HG02870 (cell line): Measurements from ENCODE around the gene SHMT1.
"Not testable (repeated sequence)": the region's sequence is repeated elsewhere in the genome, so short reads cannot be mapped to it uniquely, and the experiment has no call there.

Experiments used
- ATAC-seq: cut with Tn5 transposase; IDR thresholded peaks from one replicate; pipeline ENCODE4 v1.9.1; 2021; ENCODE audit warnings: mild to moderate bottlenecking, moderate library complexity; ENCODE audit not compliant: unreplicated experiment

The SHMT1 gene

DNA sequence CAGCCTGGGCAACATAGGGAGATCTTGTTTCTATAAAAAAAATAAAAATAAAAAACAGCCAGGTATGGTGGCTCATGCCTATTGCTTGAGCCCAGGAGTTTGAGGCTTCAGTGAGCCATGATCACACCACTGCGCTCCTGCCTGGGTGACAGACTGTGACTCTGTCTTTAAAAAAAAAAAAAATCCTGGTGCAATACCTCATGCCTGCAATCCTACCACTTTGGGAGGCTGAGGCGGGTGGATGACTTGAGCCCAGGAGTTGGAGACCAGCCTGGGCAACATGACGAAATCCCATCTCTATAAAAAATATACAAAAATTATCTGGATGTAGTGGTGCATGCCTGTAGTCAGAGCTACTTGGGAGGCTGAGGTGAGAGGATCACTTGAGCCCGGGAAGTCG lies 15.3 kb upstream of the SHMT1 start:
- not testable (repeated sequence) for ATAC-seq

DNA sequence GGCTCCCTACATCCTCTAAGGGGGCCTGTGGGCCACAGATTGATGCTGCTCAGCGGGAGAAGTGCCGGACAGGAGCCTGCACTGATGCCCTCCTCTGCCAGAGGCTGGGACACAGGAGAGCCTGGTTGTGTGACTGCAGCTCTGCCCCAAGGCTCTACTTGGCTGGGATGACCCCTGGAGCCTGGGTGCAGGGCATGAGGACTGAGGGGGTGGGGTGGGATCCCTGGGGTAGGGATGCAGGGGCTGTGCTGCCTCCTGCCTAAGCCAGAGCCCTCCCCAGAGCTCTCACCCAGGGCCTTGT lies 14.8 kb upstream of the SHMT1 start:
- ATAC-seq, result no peak

DNA sequence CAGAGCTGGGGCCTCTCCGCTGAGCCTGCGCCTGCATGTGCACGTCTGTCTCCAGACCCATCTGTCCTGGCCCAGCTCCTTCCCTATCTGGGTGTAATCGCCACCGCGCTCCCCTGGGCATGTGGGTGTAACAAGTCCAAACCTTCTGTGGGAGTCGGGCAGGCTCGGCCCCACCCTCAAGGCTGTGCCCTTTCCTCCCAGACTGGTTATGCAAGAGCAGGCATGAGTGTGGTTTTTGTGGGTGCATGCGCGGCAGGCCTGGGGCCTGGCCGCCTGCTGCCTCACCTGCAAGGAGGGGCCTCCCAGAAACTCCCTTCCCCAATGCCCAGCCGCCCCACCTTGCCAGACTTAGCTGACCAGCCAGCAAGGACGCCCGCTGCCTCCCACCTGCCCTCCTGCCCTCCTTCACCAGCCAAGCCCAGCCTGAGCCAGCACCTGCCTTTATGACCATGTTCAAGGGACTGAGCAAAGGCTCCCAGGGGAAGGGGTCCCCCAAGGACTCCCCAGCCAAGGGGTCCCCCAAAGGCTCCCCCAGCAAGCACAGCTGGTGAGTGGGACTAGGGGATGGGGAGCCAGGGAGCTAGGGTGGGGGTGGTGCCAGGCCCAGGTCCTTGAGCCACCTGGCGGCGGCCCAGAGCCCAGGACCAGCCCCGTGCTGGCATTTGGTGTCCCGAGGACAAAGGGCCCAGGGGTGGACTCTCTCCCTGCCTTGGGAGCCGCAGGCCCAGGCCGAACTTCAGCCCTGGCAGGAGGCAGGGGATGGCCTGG lies 14.3 kb upstream of the SHMT1 start, which contains the start of gene EVPLL:
Gene EVPLL, plus strand, starts transcription at position 342 of the 768 bp plus-strand sequence. CDS start 3,160 bp downstream, outside the sequence.
- ATAC-seq, result no peak

DNA sequence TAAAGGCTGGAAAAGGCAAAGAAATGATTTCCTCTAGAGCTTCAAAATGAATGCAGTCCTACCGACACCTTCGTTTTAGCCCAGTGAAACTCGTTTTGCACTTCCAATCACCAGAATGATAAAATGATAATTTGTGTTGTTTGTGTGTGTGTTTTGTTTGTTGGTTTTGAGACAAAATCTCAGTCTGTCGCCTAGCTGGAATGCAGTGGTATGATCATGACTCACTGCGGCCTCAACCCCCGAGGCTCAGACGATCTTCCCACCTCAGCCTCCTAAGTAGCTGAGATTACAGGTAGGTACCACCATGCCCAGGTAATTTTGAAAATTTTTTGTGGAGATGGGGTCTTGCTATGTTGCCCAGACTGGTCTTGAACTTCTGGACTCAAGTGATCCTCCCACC lies 10.9 kb upstream of the SHMT1 start:
- no peak for ATAC-seq

DNA sequence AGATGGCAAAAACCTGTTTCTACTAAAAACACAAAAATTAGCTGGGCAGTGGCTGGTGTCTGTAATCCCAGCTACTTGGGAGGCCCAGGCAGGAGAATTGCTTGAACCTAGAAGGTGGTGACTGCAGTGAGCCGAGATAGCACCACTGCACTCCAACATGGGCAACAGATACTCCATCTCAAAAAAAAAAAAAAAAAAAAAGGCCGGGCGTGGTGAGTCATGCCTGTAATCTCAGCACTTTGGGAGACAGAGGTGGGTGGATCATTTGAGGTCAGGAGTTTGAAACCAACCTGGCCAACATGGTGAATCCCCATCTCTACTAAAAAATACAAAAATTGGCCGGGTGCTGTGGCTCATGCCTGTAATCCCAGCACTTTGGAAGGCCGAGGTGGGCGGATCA lies 9.8 kb upstream of the SHMT1 start:
- not testable (repeated sequence) for ATAC-seq

DNA sequence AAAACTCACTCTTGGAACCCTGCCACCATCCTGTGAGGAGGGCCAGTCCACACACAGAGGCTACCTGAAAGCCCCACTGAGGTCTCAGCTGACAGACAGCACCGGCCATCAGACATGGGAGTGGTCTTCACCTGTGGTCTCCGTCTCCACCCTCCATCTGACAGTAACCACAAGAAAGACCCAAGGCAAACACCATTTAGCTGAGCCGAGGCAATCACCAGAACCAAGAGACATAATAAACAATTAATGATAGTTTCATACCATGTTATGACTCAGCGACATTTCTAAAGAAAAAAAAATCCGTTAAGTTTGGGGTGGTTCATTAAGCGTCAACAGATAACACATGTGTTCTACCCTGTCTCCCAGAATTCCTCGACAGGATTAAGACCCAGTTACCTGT lies 8.1 kb upstream of the SHMT1 start:
- ATAC-seq, result no peak

DNA sequence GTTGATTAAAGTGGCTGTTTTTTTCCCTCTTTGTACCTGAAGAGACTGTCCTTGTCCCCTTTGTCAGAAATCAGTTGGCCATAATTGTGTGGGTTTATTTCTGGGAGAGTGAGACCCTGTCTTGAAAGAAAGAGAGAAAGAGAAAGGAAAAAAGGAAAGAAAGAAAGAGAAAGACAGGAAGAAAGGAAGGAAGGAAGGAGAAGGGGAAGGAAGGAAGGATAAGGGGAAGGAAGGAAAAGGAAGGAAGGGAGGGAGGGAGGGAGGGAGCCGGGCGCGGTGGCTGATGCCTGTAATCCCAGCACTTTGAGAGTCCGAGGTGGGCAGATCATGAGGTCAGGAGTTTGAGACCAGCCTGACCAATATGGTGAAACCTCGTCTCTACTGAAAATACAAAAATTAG lies 7.4 kb upstream of the SHMT1 start:
- ATAC-seq, result no peak

DNA sequence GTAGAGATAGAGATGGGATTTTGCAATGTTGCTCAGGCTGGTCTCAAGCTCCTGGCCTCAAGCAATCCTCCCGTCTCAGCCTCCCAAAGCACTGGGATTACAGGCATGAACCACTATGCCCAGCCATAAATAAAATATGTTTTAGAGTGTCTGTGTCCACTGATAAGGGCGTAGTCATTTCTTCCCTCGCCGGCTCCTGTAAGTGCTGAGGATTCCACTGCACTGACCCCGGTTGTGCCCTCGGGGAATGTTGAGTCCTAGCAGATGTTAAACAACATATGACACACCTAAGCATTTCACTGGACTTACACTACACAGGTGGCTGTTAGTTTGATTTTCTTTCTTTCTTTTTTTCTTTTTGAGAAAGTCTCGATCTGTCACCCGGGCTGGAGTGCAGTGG lies 5.6 kb upstream of the SHMT1 start:
- no peak for ATAC-seq

DNA sequence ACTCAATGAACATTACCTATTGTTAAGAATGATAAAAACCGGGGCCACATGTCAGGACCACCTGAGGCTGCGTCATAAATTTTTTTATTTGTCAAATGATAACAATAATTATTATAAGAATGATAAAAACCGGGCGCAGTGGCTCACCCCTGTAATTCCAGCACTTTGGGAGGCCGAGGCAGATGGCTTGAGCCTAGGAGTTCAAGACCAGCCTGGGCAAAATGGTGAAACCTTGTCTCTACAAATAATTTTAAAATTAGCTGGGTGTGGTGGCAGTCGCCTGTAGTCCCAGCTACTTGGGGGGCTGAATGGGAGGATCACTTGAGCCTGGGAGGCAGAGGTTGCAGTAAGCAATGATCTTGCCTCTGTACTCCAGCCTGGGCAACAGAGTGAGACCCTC lies 816 bp upstream of the SHMT1 start:
- no peak for ATAC-seq

DNA sequence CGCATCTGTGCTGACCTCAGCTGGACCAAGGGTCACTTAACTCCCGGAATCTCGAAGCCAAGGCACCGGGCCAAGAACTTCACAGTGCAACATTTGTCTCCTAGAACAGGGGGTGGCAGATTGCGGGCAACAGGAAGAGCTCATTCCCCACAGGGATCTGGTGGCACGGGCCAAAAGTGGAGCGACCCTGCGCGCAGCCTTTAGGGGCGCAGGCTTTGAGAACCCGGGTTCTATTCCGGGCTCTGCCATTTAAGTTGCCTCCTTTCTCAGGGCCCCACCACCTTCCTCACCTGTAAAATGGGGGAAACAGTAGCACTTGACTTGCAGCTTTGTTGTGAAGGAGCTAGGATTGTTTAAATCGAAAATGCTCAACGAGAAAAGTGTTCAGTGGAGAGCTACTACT lies 651 bp downstream of the SHMT1 start:
- ATAC-seq, result no peak

DNA sequence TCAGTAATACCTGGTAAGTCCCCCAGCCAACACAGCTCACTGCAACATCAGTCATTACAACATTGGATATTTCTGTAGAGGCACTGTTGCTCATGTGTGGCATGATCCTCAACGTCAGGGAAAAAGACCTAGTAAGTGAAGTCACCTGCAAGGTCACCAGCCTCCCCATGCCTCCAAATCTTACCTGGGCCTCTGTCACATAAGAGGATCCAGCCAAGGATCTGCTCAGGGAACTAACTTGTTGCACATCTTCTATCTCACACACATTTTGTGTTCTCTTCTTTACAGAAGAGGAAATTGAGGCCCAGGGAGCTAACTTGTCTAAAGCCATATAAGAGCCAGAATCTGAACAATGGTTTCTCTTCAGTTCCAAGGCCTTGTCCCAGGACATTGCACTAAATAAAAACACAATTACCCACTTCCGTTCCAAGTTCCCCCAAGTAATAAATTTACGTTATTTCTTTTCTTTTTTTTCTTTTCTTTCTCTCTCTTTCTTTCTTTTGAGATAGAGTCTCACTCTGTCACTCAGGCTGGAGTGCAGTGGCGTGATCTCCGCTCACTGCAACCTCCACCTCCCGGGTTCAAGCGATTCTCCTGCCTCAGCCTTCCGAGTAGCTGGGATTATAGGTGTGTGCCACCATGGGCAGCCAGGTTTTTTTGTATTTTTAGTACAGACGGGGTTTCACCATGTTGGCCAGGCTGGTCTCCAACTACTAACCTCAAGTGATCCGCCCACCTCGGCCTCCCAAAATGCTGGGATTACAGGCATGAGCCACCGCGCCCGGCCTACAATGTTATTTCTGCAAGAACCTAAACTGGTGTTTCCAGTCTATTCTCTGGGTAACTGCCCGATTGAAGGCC lies 1.3 kb downstream of the SHMT1 start:
- no peak for ATAC-seq

DNA sequence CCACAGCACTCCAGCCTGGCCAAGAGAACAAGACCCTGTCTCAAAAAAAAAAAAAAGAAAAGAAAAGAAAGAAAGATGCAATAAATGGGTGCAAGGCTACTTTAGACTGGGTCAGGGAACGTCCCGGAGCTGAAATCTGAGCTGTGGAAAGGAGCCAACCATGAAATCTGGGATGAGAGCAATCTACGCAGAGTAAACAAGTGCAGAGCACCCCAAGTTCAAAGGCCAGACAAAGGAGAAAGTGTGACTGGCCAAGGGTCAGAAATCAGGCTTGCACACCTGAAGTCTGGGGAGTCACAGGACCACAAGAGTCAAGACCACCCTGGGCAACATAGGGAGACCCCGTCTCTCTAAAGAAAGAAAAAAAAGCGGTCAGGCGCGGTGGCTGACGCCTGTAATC lies 2.8 kb downstream of the SHMT1 start:
- ATAC-seq, result no peak

DNA sequence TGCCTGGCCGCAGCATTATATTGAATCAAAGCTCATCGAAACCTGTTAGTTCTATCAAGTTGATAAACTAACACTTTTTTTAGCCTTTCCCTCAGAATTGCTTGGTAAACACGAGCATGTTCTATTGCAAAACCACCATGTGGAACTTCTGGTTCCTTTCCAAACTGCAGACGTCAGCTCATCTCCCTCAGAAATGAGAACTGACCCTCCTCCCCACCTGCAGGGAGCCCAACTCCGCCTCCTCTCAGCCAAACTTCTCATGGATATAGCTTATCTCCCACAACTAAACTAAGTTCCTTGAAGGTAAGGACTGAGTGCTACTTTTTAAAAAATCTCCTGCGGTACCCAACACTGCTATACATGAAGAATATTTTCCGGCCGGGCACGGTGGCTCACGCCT lies 6.7 kb downstream of the SHMT1 start:
- ATAC-seq, result no peak

DNA sequence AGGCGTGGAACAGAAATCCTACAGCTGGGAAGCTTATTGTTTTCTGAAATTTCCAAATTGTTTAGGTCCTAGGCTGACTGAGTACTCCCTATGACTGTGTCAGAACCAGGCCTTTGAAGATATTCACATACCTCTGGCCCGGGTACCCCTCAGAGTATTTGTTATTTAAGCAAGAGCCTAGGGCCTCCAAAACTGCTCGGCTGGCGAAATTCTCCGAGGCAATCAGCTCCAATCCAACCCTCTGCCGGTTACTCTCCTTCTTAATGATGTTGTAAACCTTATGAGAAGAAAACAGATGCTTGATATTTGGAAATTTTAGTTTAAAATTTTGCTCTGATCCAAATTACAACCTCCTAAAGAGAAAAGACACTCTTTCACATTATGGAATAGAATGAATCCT lies 9.8 kb downstream of the SHMT1 start:
- no peak for ATAC-seq

DNA sequence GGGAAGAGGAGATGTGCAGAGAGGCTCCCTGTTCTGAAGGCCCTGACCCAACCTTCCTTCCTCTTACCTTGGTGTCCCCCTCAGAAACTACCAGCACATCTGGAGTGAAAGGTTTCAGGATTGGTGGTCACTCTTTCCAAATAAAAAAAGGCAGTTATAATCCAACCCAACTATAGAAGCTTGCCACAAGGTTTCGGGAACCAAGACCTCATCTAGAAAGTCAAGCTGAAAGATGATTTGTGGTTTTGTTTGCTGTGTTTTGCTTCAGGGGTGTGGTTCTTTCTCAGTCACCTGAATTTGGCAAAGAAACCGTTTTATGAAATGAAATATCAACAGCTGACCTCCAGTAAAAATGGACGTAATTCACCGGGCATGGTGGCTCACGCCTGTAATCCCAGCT lies 19.3 kb downstream of the SHMT1 start:
- no peak for ATAC-seq

DNA sequence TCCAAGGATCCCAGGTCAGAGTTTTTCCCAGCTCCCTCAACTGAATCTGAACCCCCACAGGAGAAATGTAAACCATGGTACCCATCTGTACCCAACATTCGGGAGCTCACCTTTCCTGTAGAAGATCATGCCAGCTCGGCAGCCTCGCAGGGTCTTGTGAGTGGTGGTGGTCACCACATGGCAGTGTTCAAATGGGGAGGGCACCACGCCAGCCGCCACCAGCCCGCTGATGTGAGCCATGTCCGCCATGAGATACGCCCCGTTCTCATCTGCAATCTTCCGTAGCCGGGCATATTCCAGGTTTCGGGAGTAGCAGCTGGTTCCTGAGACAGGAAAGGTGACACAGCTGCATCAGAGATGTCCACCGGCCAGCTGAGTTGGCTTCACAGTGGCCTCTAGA lies 23.4 kb downstream of the SHMT1 start:
- no peak for ATAC-seq

DNA sequence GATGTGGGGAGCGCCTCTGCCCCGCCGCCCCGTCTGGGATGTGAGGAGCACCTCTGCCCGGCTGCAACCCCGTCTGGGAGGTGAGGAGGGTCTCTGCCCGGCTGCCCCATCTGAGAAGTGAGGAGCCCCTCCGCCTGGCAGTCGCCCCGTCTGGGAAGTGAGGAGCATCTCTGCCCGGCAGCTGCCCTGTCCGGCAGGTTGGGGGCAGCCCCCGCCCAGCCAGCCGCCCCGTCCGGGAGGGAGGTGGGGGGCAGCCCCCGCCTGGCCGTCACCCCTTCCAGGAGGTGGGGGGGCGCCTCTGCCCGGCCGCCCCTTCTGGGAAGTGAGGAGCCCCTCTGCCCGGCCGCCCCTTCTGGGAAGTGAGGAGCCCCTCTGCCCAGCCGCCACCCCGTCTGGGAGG lies 25.2 kb downstream of the SHMT1 start:
- ATAC-seq, result not testable (repeated sequence)

DNA sequence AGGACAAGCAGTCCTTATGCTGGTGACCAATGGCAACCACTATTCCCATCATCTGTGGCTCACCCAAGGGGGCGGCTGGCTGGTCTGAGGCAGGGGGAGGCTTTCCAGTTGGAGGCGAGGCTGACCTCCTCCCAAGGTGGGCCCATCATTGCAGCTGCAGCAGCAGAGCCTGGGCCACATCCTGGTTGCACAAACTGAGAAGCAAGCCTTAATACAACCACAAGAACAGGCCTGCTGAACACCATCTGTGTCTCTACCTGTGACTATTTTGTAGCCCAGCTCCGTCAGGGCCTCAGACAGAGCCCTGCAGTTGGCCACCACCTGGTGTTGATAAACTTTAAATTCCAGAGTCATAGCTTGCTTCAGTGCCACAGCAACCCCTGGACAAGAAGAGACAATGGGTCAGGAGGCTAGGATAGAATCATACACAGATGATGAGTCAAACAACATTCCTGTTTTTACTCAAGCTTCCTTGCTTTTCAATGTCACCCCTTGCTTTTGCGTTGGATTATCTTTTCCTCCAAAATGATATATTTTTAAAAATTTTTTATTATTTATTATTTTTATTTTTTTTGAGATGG lies 30.4 kb downstream of the SHMT1 start:
- ATAC-seq, result no peak

DNA sequence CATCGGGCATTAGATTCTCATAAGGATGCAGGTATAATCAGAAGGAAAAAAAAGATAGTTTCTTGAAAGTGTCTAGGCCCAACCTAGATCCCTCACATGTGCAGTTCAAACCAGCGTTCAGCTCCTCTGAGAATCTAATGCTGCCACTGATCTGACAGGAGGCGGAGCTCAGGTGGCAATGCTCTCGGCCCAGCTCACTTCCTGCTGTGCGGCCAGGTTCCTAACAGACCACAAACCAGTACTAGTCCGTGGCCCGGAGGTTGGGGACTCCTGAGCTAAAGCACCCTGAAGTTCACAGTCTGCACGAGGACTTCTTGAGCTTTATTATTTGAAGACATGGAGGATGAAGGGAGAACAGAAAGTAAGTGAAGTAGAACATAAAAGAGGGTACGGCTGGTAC lies 31.5 kb downstream of the SHMT1 start:
- no peak for ATAC-seq

DNA sequence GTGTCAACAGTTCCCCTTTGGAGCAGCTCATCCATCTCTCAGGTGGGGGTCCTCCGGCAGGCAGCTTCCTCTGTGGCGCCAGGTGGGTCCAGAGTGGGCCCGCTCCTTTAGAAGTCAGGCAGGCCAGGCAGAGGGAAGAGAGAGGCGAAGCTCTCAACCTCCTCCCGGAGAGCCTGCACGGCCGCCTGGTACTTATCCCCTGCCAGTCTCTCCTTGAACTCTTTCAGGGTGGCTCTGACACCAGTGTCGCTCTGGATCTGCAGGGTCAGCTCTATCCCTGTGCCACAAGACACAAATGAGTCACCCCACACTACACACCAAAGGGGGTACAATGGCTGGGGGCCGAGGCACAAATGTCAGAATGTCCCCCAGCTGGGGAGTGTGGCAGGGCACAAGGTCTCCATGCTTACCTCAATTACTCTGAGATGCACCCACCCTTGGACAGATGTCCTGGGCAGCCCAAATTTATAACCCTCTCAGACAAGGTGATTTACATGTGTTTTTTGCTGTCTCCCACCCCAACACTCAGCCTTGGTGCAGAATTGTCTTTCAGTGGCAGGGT lies 34.6 kb downstream of the SHMT1 start:
- no peak for ATAC-seq

DNA sequence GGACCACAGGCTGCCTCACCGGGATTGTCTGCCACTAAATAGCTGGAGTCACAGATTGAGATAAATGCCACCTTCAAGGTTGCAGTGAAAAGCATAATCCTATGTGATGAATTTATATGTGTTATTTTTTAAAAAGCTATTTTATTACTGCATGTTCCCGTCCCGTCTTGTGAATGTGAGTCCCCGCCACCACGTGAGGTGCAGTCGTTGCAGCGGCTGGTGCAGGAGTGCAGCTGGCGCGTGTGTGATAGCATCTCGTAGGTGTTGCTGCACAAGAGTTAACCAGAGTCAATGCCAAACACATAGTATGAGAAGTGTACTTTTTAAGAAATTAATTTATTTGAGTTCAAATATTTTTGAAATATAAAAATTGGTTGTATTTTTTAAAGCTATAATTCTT lies 35.8 kb downstream of the SHMT1 start:
- ATAC-seq, result no peak

DNA sequence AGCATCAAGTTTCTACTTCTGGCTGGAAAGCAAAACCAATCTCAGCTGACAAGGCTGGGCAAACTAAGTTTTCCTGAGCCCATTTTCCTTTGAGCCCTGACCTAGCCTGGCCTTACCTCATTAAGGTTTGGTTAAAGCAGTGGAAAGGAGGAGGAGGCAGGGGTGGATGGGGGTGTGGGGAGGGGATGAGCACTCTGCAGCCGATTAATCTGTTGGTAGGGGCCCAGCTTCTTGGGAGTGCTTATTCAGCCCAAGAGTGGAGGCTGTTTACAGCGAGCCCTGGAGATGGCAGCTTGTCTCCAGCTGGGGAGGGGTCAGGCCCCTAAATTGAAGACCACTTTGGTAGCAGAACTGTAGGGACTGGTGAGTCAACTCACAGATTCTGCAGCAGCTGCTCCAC lies 36.3 kb downstream of the SHMT1 start:
- no peak for ATAC-seq
